ENCODE data around the gene PIP5K1C. TPM values are rescaled to one million over a fixed set of nuclear protein-coding genes. Genes with fewer than 3 reads are reported as not detected.
"Not testable (repeated sequence)": the region's sequence is repeated elsewhere in the genome, so short reads cannot be mapped to it uniquely, and the experiment has no call there.

The PIP5K1C gene
- total RNA-seq, 1 donor from 2014 or later, result 26.5 TPM

DNA sequence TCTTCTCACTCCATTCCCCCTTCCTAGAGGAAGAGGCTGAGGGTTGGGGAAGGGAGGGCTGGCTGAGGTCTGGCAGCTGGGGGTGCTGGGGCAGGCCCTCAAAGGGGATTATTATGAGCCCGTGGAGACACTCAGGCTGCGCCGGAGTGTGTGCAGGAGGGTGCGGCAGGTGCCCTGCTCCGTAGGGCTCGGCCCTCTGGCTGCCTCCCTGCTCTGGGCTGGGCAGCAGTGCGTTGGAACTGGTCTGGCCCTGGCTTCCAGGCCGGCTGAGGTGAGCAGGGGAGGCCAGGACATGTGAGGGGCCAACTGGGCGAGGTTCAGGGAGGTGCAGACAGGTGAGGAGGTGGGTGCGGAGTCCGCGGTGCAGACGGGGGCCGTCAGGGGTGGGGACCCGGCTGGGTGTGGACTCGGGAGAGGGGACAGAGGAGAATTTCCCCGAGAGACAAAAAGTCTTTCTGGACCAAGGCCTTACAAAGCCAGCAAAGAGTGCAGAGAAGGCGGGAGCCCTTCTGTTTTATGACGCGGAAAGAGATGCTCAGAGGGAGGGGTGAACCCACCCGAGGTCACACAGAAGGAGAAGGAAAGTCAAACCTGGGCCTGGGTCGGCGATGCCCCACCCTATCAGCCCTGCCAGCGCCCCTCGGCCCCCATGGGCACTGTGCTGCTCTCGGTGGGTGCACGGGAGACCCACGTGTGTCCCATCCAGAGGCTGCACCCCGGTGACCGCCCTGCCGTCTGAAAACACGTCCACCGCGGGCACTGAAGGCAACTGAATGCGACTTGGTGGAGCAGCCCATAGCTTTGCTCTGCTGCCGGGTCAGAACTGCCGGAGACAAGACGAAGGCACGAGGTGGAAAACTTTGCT is 31.0 kb downstream of the PIP5K1C start:
- TF ChIP-seq, protein P1, sequence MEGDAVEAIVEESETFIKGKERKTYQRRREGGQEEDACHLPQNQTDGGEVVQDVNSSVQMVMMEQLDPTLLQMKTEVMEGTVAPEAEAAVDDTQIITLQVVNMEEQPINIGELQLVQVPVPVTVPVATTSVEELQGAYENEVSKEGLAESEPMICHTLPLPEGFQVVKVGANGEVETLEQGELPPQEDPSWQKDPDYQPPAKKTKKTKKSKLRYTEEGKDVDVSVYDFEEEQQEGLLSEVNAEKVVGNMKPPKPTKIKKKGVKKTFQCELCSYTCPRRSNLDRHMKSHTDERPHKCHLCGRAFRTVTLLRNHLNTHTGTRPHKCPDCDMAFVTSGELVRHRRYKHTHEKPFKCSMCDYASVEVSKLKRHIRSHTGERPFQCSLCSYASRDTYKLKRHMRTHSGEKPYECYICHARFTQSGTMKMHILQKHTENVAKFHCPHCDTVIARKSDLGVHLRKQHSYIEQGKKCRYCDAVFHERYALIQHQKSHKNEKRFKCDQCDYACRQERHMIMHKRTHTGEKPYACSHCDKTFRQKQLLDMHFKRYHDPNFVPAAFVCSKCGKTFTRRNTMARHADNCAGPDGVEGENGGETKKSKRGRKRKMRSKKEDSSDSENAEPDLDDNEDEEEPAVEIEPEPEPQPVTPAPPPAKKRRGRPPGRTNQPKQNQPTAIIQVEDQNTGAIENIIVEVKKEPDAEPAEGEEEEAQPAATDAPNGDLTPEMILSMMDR (IDR thresholded peaks at IDR 0.05; ENCODE audit: insufficient read depth, low read length, poor library complexity, severe bottlenecking), result no peak
- no peak for DNase-seq (ENCODE audit: low read depth)
- Histone ChIP-seq H3K27me3 (ENCODE audit: control insufficient read depth, insufficient read depth, low read length) (no peaks in the 10 kb centered on the region), H3K36me3 (ENCODE audit: control insufficient read depth, insufficient read depth, low read length) (no peaks in the 10 kb centered on the region), H3K4me3 (ENCODE audit: low read depth, low read length) (no peak overlapping the region)

DNA sequence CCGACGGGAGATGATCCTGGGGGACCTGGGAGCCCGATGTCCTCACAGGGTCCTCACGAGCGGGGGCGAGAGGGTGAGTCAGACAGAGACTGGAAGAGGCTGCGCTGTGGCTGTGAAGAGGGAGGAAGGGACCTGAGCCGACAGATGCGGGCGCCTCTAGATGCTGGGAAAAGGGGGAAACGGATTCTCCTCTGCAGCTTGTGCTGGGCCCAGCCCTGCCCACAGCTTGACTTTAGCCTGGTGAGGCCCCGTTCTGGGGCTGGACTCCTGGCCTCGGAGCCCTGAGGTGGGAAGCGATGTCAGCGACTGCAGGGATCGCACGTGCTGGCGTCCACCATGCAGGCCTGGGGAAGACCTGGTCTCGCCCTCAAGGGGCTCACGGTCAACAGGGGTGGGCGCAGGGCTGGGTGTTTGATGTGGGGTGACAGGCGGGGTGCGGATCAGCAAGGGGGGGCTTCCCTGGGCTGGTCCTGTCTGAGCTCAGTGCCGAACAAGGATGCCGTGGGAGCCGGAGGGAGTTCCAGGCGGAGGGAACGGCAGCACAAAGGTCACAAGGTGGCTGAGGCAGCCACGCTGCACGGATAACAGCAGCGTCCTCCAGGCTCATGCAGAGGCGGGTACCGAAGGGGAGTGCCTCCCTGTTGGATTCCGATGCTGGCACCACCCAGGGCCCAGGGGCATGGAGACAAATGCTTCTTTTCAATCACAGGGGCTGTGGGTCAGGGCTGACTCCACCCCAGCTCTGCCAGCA is 31.8 kb downstream of the PIP5K1C start:
- TF ChIP-seq, protein P1 (IDR thresholded peaks at IDR 0.05; ENCODE audit: insufficient read depth, low read length, poor library complexity, severe bottlenecking), result no peak
- no peak for DNase-seq (ENCODE audit: low read depth)
- Histone ChIP-seq H3K4me3 (ENCODE audit: low read depth, low read length) (no peak overlapping the region), H3K36me3 (ENCODE audit: control insufficient read depth, insufficient read depth, low read length) (no peaks in the 10 kb centered on the region), H3K27me3 (ENCODE audit: control insufficient read depth, insufficient read depth, low read length) (no peaks in the 10 kb centered on the region)

DNA sequence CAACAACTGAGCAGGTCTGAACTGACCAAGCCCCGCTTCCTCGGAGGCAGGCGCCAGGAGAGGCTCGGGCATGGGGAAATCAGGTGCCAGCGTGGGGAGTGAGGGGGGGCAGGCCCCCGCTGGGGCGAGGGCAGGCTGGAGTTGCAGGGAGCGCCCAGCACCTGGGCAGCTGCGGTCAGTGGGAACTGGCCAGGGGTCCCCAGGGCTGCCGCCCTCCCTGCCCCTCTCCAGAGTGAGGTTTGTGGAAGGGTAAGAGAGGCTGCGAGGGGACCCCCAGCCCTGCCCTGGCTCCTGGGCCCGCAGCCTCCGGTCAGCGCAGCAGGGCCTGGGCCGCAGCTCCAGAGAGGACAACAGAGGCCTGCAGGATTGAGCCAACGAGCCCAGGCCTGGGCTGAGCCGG is 32.5 kb downstream of the PIP5K1C start:
- no peaks in the 10 kb centered on the region for H3K27me3 ChIP-seq (ENCODE audit: control insufficient read depth, insufficient read depth, low read length)
- H3K4me3 ChIP-seq (ENCODE audit: low read depth, low read length), result no peak overlapping the region
- TF ChIP-seq, protein P1 (IDR thresholded peaks at IDR 0.05; ENCODE audit: insufficient read depth, low read length, poor library complexity, severe bottlenecking), result no peak
- H3K36me3 ChIP-seq (ENCODE audit: control insufficient read depth, insufficient read depth, low read length), result no peaks in the 10 kb centered on the region
- no peak for DNase-seq (ENCODE audit: low read depth)

DNA sequence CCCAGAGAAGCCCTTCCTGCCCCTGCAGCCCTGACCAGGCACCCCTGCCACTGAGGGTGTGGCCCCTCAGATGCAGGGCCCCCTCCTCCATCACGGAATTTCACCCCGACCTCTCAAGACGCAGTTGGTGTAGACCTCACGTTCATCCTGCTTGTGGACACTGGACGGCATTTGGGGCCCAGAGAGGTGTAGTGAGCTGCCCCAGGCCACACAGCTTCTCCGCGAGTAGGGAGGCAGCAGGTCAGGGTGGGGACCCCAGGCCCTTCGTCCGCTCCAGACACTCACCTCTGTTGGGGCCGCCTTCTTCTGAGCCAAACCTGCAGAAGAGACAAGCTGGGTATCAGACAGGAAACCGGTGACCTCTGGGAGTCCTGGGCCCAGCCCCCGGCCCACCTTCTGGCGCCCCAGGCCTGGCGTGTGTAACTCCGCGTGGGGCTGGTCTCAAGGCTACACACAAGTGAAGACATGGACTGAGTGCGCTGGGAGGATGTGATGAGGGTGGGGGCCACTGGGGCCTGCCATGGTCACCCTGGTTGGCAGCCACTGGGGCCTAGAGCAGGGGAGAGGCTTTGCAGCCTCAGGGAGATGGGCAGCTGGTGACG is 33.1 kb downstream of the PIP5K1C start:
- TF ChIP-seq, protein P1 (IDR thresholded peaks at IDR 0.05; ENCODE audit: insufficient read depth, low read length, poor library complexity, severe bottlenecking), result no peak
- H3K36me3 ChIP-seq (ENCODE audit: control insufficient read depth, insufficient read depth, low read length), result no peaks in the 10 kb centered on the region
- H3K27me3 ChIP-seq (ENCODE audit: control insufficient read depth, insufficient read depth, low read length), result no peaks in the 10 kb centered on the region
- H3K4me3 ChIP-seq (ENCODE audit: low read depth, low read length), result no peak overlapping the region
- no peak for DNase-seq (ENCODE audit: low read depth)

DNA sequence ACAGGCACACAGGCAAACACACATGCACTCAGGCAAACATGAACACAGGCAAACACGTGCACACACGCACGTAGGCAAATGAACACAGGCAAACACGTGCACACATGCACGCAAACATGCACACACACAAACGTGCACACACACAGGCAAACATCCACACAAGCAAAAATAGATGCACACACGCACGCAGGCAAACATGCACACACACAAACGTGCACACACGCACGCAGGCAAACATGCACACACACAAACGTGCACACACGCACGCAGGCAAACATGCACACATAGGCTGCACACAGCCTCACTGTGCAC is 33.8 kb downstream of the PIP5K1C start:
- not testable (repeated sequence) for H3K36me3 ChIP-seq (ENCODE audit: control insufficient read depth, insufficient read depth, low read length); H3K27me3 ChIP-seq (ENCODE audit: control insufficient read depth, insufficient read depth, low read length); H3K4me3 ChIP-seq (ENCODE audit: low read depth, low read length); DNase-seq (ENCODE audit: low read depth)

All from kidney epithelial cell (primary cell).